ENCODE data around the gene MMP24. TPM values are rescaled to one million over a fixed set of nuclear protein-coding genes. Genes with fewer than 3 reads are reported as not detected.
A peak's percentile ranks its signal among the peaks of the same experiment; 100 is the strongest.
"Not testable (repeated sequence)": the region's sequence is repeated elsewhere in the genome, so short reads cannot be mapped to it uniquely, and the experiment has no call there.

The MMP24 gene
- total RNA-seq, 1 donor from 2014 or later, result 0.40 TPM

DNA sequence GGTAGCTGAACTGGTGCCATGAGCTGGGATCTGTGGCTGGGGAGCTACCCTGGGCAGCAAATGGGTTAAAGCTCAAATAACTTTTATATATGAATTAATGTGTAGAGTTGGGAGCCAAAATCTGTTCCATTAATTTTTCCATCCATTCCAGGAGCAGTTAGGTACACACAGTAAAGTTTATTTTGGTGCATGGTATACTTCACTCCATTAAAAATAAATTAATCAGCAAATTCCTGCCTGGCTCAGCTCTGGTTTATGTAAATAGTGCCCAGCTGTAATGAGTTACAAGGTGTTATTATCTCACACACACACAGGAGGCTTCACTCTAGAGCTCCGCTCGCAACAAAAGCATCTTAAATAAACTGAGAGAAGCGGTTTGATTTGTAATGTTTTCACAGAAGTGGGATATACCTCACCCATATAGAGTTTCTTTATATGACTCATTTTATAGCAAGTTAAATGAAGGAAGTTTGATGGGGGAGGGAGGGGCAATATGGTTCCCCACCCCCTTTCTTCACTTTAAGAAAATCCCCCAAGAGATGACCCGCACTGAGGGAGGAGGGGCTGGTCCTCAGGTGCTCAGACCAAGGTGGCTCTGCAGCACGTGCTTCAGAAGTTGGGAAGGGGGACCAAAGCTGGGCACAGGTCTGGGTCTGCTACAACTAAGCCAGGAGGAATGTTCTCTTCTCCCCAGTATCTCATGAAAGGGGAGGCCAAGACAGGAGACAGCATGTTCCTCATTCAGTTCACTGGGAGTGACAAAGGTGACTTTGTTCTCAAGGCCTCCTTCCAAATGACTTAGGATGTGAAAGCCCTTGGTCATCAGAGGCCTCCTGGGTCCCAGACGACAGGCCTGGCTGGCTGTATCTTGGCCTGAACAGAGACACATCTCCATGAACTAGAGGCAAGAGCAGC lies 76.2 kb downstream of the MMP24 start:
- intact Hi-C loops (cut with DNase I), result no loop called here

DNA sequence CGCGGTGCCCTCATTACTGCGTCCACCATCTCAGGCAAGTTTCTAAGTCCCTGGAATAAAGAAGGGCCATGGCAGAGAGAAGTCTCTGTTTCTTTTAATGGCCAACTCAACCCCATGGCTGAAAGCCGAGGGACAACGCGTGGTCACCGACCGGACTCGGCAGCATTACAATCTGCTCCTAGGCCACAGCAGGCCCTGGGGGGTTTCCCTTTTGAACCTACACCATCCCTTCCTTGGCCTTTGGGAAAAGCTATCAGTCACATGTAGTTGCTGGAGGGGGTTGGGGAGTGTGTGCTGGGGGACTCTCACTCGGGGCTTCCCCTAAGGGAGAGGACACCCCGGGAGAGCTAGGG lies 76.9 kb downstream of the MMP24 start:
- intact Hi-C loops (cut with DNase I), result no loop called here
- DNase-seq (ENCODE audit: low spot score), result no peak

More for the DNA sequence above, 76.2 kb downstream of the MMP24 start:
- no peak for DNase-seq (ENCODE audit: low spot score)

DNA sequence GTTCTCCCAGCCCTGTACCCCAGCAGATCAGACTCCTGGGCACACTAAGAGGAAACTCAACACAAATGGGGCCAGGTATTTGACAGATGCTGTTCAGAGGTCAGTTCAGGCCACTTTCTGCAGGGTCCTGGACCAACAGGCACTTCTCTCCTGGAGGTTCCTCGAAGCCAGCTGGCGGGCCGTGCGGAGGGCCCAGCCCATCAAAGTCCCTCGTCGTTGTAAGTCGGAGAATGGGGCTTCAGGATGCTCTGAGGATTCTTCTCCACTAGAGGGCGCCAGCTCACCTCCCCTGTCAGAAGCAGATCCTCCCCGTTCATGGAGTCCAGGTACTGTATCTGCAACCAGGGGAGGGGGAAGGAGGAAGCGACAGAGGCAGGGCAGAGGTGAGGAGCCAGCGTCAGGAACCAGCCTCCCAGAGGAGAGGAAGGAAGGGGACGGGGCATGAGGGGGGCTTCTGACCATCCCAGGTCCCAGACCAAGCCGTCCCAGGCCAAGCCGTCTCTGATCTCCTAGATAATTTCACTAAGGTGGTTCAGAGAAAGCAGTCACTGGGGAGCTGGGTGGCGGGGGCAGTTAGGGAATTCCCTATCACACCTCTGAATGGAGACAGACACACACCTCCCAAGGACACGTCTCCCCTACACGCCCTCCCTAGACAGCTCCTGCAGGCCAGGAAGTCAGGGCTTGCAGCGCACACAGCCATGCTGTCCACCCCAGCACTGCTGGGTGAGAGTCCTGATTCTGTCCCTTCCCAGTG lies 77.4 kb downstream of the MMP24 start:
- intact Hi-C loops (cut with DNase I), result loop anchor here (2.0 kb wide), 1 partner anchor 143 kb away; no protein-coding TSS in a partner anchor
- peak; percentile 91 for DNase-seq (ENCODE audit: low spot score)

DNA sequence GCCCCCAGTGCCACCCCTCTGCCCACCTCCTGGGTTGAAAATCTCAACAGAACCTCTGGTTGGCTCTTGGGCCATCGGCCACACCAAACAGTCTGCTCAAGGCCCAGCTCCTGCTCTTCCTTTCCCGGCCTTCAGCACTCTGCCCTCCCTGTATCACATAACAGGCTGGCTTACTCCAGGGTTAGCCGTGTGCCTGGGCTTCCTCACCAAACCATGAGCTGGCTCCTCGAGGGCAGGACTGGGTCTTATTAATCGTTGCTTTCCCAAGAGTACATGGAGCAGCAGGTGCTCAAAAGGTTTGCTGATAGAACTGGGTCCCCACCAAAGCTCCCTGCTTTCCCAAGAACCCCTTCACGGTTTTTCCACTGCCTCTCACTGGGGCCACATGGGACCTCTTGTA lies 78.5 kb downstream of the MMP24 start:
- intact Hi-C loops (cut with DNase I), result loop anchor here (2.0 kb wide), 1 partner anchor 142 kb away; no protein-coding TSS in a partner anchor

DNA sequence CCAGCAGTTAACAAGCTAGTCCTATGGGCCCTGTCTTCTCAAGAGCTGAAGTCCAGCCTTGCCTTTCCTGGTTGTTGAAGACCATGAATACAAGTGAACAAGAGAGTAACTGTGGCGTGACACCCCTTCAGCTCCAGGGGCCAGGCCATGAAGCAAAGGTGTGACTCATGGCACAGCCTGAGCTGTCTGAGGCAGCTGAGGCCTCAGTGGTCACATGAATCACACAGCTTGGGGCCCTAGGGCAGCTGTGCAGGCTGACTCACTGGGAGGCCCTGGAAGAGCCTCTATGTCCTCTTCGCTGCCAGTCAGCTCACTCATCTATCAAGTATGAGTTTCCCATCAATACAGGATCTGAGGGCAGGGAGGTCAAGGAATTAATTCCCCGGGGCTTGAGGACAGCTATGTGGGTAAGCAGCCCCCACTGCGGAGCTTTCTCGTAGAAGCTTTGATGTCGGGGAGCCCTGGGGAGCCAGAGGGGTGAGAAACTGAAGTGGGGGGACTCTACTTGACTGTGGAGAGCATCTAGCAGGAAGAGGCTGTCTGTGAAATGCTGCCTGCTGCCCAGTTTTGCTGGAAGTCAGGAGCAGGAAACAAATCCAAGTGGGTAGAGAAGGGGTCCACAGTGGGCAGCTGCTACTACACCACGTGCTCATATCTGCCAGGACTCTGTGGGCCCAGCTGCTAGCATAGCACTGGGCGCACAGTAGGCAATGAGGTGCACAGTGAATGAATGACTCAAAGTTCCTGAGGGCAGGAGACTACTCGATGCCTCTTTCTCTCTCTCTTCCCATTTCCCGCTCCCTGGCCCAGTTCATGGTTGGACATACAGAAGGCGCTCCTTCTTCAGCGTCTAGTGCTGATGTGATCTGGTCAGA lies 79.4 kb downstream of the MMP24 start:
- no peak for DNase-seq (ENCODE audit: low spot score)
- intact Hi-C loops (cut with DNase I), result loop anchor here (2.0 kb wide), 1 partner anchor 141 kb away; no protein-coding TSS in a partner anchor

More for the DNA sequence above, 78.5 kb downstream of the MMP24 start:
- no peak for DNase-seq (ENCODE audit: low spot score)

DNA sequence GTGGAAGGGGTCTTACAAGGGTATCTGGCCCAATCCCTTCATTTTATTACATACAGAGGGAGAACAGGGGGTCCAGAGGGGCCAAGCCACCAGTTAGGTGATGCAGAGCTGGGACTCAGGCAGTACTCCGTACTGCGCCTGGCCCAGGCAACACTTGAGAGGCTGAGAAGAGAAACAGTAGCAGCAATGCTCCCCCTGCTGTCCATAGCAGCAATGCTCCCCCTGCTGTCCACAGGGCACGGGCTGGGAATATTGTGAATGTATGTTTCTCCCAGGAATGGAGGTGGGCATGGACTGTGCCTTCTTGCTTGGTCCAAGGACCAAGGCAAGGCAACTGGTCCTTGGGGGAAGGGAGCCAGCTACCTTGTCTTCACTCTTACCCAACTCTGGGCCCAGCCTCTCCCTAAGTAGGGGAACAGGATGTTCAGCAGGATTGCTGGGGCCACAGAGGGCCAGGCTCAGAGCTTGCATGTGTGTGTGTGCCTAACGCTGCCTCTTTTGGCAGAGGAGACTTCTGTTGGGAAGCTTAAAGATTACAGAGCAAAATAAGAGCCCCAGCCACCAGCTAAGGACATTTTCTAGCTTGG lies 80.5 kb downstream of the MMP24 start:
- intact Hi-C loops (cut with DNase I), result no loop called here
- DNase-seq (ENCODE audit: low spot score), result no peak

DNA sequence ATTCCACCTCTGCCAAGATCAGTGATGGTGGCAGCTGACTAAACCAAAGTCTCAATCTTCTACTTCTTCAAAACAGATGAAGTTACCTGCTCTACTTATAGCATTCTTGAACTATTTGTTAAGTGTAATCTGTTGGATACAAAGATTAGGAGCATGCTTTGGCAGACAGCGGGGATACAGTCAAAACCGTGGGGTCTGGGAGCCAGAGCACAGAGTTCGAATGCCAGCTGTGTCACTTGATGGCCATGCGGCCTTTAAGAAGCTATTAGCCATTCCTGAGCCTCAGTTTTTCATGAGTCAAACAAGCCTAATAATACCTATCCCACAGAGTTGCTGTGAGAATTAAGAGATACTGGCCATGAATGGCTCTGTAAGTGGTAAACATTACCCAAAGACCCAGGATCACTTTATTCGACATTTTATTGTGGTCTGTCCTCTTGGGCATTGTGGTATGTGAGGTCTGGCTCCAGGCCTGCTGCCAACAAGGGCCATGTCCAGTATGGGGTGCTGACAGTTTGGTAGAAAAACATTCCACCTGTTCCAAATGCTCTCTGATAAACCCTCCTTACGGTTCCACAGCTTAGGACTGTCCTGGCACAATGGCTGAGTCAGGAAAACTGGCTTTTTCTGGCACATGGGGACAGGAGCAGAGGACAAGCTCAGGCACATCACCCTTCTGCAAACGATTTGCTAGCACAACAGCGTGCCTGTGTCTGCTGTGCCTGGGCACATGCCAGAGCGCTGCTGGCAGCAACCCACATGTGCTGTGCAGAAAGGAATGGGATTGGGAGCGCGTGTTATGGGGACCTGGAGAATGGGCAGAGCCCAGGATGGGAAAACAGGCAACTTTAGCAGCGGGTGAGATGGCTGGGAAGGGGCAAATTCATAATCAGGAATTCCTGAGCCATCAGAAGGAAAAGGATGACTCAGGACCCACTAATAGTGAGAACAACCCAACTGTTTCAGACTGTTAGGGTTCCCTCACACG lies 81.5 kb downstream of the MMP24 start:
- DNase-seq (ENCODE audit: low spot score), result peak; percentile 85
- intact Hi-C loops (cut with DNase I), result no loop called here

DNA sequence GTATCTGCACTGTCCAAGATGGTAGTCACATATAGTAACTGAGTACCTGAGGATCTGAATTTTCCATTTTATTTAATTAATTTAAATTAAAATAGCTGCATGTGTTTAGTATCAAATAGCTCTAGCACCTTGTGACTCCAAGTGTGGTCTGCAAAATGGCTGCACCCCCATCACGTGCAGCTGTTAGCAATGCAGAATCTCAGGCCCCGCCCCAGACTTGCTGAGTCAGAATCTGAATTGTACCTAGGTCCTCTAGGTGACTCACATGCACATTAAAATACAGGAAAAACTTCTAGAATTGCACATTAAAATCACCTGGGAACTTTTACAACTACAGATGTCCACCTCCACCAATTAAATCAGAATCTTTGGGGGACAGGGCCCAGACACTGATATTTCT lies 84.9 kb downstream of the MMP24 start:
- intact Hi-C loops (cut with DNase I), result no loop called here
- no peak for DNase-seq (ENCODE audit: low spot score)

DNA sequence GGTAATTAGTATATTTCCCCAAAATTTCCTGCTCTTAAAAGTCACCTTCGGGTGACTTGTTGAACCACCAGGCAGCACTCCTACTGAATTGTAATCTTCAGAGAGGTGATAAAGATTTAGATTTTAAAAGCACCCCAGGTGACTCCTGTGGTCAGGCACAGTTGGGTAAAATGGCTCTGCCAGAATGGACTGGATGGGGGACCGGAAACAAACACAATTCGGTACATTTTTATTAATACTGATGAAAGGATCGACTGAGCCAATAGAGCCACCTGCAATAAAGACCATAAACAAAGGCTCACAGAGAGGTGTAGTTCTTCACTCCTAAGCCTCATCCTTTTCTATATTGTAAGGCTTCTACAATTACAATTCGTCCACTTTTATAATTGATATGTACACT lies 85.3 kb downstream of the MMP24 start:
- DNase-seq (ENCODE audit: low spot score), result no peak
- intact Hi-C loops (cut with DNase I), result no loop called here

DNA sequence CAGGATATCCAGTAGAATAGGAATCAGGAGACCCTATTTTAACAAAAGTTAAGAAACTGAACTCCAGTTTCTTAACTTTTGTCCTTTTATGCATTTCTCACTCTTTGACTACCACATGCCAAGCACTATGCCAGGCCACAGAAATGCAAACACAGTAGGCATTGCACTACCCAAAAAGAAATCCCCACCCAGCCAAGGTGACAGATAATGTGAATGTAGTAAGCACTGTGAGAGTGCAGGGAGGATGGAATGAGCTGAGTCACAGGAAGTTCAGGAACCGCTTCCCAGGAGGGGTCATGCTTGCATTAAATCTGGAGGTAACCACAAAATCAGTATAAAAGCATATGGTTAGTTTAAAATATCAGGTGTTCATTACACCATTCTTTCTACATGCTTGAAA lies 85.8 kb downstream of the MMP24 start:
- no peak for DNase-seq (ENCODE audit: low spot score)
- intact Hi-C loops (cut with DNase I), result no loop called here

DNA sequence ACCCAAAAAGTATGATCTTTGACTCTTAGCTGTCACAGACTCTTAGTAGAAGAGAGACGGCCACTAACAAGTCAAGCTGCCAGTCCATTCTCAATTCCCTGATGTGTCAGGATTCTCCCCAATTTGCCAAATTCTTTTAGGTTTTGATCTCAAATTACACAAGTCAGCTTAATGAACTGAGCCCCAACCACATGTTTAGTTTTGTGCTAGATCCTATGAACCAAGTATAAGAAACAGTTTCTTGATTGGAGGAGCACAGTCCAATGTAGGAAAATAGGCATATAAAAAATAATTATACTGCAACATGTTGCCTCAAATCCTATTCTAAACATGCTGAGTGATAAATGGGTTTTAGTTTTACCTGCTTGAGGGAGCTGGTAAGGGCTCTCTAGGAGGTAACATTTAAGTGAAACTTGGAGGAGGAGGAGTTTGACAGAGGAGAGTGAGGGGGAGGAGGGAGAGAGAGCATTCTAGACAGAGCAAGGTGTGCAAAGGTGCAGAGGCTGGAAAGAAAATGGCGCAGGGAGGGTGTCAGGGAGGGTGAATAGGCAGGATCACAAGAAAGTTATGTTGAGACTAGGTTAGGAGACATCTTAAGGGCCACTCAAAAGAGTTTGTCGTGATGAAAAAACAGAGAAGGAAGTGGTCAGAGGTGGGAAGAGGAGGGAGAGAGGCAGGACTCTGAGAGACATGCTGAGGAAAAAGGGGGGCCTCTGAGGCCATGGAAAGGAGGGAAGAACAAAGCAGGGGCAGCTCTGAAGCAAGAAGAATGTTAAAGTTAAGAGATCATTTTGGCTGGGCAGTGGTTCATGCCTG lies 88.5 kb downstream of the MMP24 start:
- intact Hi-C loops (cut with DNase I), result no loop called here
- no peak for DNase-seq (ENCODE audit: low spot score)

DNA sequence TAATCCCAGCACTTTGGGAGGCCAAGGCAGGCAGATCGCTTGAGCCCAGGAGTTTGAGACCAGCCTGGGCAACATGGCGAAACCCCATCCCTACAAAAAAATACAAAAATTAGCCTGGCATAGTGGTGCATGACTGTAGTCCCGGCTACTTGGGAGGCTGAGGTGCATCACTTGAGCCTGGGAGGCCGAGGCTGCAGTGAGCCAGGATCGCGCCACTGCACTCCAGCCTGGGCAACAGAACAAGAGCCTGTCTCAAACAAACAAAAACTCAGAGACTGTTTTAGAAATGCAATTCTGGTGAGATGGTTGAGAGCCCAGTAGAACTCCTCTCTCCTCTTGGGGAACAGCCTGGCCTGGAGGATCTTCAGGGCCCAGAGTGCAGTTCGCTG lies 89.1 kb downstream of the MMP24 start:
- DNase-seq (ENCODE audit: low spot score); intact Hi-C loops (cut with DNase I): not testable (repeated sequence)

DNA sequence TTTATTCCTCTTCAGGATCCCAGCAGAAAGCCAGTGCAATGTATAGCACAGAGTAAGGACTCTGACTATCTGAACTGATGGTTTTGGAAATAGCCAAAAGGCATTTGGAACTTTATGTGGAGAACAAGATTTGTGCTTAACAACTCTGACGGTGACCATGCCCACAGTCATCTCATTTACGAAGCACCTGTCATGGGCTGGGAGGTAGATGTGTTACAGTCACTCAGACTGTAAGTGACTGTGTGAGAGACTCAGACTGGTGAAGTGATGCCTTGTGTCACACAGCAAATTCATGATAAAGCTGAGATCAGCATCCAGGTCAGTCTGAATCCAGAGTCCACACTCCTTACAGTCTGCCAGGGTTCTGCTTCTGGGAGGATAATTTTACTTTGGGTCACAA lies 89.6 kb downstream of the MMP24 start:
- DNase-seq (ENCODE audit: low spot score), result no peak
- intact Hi-C loops (cut with DNase I), result no loop called here

DNA sequence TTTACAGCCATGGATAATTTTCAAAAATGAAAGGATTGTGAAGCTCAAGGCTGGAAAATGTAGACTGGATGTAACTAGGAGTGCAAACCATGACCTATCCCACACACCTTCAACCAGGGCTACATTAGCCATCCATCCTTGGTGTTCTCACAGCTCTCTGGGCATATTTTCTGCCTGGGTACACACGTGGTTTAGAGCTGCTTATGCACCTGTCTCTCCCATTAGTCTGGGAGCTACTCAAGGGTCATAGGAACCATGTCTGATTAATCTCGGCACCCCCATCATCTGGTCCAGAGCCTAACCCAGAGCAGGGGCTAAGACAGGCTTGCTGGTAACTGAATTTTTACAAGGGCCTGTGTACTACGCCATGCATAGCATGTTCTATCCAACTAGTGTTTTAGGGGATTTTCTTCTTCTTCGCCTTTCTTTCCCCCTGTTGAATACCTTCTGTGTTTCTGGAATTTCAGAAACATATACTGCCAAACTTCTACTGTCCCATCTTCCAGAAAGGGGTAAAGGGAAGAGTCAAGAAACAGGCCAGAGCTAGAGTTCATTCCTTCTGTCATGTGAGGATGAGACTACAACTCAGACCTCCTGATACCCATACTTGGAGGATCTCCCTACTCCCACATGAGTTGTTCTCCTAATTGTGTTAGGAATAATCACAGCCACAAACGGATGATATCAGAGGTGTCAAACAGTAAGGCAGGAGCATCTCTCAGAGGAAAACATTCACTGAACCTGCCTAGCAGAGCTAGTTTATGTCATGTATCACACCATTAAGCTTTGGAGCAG lies 91.1 kb downstream of the MMP24 start:
- DNase-seq (ENCODE audit: low spot score), result no peak
- intact Hi-C loops (cut with DNase I), result no loop called here

DNA sequence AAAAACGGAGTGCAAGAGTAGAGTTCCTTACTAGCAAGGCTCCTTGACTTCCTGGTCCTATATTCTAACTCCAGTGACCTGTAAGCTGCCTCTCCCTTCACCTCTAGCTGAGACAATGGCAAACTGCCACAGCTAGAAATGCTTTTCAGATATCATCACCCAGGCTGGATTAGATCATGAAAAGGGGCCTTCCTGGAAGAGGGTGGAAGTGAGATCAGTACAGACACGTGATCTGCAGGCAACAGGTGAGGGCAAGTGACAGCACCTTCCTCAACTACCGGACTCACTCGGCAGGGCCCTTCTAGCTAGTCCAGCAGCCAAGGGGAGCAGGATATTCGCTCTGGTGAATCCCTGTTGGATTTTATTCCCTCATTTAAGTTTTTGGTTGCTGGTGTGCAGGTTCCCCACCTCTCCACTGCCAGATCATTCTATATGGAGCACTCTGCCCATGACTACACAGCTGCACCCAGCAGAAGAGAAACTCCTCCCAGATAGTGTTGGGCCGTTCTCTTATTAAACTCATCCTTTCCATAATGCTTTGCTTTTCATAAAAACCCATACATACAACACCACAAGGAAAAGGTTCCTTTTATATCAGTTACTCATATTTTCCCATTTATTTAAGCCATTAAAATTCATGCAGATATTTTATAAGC lies 92.1 kb downstream of the MMP24 start:
- intact Hi-C loops (cut with DNase I), result no loop called here
- no peak for DNase-seq (ENCODE audit: low spot score)

DNA sequence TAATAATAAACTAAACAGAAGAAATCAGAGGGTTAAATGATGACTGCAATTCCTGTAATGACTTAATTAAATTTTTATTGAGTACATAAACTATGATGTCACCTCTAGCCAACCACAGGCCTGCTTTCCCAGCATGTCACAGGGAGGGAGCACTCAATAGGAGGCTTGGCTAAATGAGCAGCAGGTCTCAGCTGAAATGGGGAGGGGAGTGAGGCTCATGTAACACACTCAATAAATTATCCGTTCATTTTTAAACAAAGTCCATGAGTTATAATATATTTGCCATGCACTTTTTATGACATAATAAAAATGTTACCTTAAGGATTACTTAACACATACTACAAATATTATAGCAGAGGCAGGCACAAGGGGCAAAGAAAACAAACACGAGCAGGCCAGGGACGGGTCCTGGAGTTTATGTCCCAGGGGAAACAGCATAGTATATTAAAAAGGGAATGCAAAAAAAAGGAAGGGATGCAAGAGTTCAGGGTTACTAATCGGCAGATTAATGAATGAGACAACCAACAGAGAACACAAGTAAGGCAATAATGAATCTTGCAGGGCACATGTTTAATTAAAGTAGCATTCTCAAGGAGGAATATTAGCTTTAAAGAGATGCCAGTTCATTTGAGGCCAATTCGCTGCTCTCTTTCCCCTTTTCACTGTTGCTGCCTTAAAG lies 92.8 kb downstream of the MMP24 start:
- intact Hi-C loops (cut with DNase I), result no loop called here
- no peak for DNase-seq (ENCODE audit: low spot score)

Data from cardiac septum (tissue), 1 donor.